ENCODE results near the gene KCNT2. TPM values are rescaled to one million over a fixed set of nuclear protein-coding genes. Genes with fewer than 3 reads are reported as not detected.

Gene KCNT2
- polyA plus RNA-seq, 6 donors from 2014 or later: not detected

GRCh38 chr1:196619721-196620120, 11.5 kb upstream of the KCNT2 start:
- DNase-seq (no peak), ATAC-seq (ENCODE audit: low read depth in 2 of 2) (no peak)
- H3K36me3 Mint-ChIP-seq: no peaks in the 10 kb centered on the region
- H3K27ac Mint-ChIP-seq: no peak overlapping the region
- H3K27me3 Mint-ChIP-seq: no peaks in the 10 kb centered on the region
- no peaks in the 10 kb centered on the region for H3K9me3 Mint-ChIP-seq
- no peaks in the 10 kb centered on the region for H3K4me1 Mint-ChIP-seq
- H3K4me3 Mint-ChIP-seq: no peak overlapping the region

- Mint-ChIP-seq H3K9me3 (peaks cover 0 to 13% (median 1%) of the 10 kb centered on the region in 7 donors), H3K27me3 (peaks cover 27 to 36% (median 33%) of the 10 kb centered on the region in 3 donors), H3K36me3 (no peaks in the 10 kb centered on the region), H3K4me3 (no peak overlapping the region), H3K4me1 (peaks cover 4 to 7% (median 5%) of the 10 kb centered on the region in 3 donors), H3K27ac (no peak overlapping the region)
- ATAC-seq (ENCODE audit: low read depth in 2 of 2) (no peak), DNase-seq (no peak)
These were observed 3.6 kb upstream of the KCNT2 start for GRCh38 chr1:196611873-196612272.

GRCh38 chr1:196609370-196609737, 1.1 kb upstream of the KCNT2 start:
- no peak overlapping the region for H3K4me3 Mint-ChIP-seq
- DNase-seq (no peak), ATAC-seq (ENCODE audit: low read depth in 2 of 2) (no peak)
- H3K36me3 Mint-ChIP-seq: no peaks in the 10 kb centered on the region
- H3K27me3 Mint-ChIP-seq: peaks cover 39 to 45% (median 41%) of the 10 kb centered on the region in 3 donors
- H3K27ac Mint-ChIP-seq: no peak overlapping the region
- peaks cover 4 to 7% (median 5%) of the 10 kb centered on the region in 3 donors for H3K4me1 Mint-ChIP-seq
- H3K9me3 Mint-ChIP-seq: peaks cover 0 to 10% (median 0%) of the 10 kb centered on the region in 7 donors

- H3K9me3 Mint-ChIP-seq: peaks cover 0 to 6% (median 0%) of the 10 kb centered on the region in 7 donors
- peaks cover 4 to 7% (median 5%) of the 10 kb centered on the region in 3 donors for H3K4me1 Mint-ChIP-seq
- ATAC-seq (ENCODE audit: low read depth in 2 of 2): no peak
- H3K27me3 Mint-ChIP-seq: peaks cover 39 to 45% (median 41%) of the 10 kb centered on the region in 3 donors
- H3K4me3 Mint-ChIP-seq: peak overlapping the region in 4 of 8 donors; percentile 35 to 79 (median 48)
- peak overlapping the region in 1 of 6 donors; percentile 46 for H3K27ac Mint-ChIP-seq
- no peaks in the 10 kb centered on the region for H3K36me3 Mint-ChIP-seq
- no peak for DNase-seq
These were observed 259 bp downstream of the KCNT2 start for GRCh38 chr1:196607981-196608380.

GRCh38 chr1:196603651-196604050, 4.6 kb downstream of the KCNT2 start:
- peaks cover 4 to 7% (median 5%) of the 10 kb centered on the region in 3 donors for H3K4me1 Mint-ChIP-seq
- ATAC-seq (ENCODE audit: low read depth in 2 of 2) (no peak), DNase-seq (no peak)
- H3K9me3 Mint-ChIP-seq: peaks cover 0 to 6% (median 0%) of the 10 kb centered on the region in 7 donors
- no peaks in the 10 kb centered on the region for H3K36me3 Mint-ChIP-seq
- no peak overlapping the region for H3K27ac Mint-ChIP-seq
- no peak overlapping the region for H3K4me3 Mint-ChIP-seq
- H3K27me3 Mint-ChIP-seq: peaks cover 20 to 28% (median 20%) of the 10 kb centered on the region in 3 donors

- Mint-ChIP-seq H3K36me3 (no peaks in the 10 kb centered on the region), H3K27ac (no peak overlapping the region), H3K4me1 (no peaks in the 10 kb centered on the region), H3K4me3 (no peak overlapping the region), H3K9me3 (peaks cover 0 to 2% (median 0%) of the 10 kb centered on the region in 7 donors), H3K27me3 (no peaks in the 10 kb centered on the region)
- no peak for ATAC-seq (ENCODE audit: low read depth in 2 of 2)
- no peak for DNase-seq
These were observed 9.1 kb downstream of the KCNT2 start for GRCh38 chr1:196598942-196599748.

- H3K9me3 Mint-ChIP-seq: peaks cover 0 to 1% (median 0%) of the 10 kb centered on the region in 7 donors
- H3K27me3 Mint-ChIP-seq: no peaks in the 10 kb centered on the region
- ATAC-seq (ENCODE audit: low read depth in 2 of 2) (no peak), DNase-seq (no peak)
- H3K27ac Mint-ChIP-seq: no peak overlapping the region
- no peak overlapping the region for H3K4me3 Mint-ChIP-seq
- H3K4me1 Mint-ChIP-seq: no peaks in the 10 kb centered on the region
- H3K36me3 Mint-ChIP-seq: no peaks in the 10 kb centered on the region
These were observed 13.5 kb downstream of the KCNT2 start for GRCh38 chr1:196594700-196595099.

- H3K4me3 Mint-ChIP-seq: no peak overlapping the region
- ATAC-seq (ENCODE audit: low read depth in 2 of 2) (no peak), DNase-seq (no peak)
- H3K27me3 Mint-ChIP-seq: no peaks in the 10 kb centered on the region
- no peaks in the 10 kb centered on the region for H3K9me3 Mint-ChIP-seq
- H3K4me1 Mint-ChIP-seq: no peaks in the 10 kb centered on the region
- H3K36me3 Mint-ChIP-seq: no peaks in the 10 kb centered on the region
- H3K27ac Mint-ChIP-seq: no peak overlapping the region
These were observed 14.3 kb downstream of the KCNT2 start for GRCh38 chr1:196593955-196594354.

- no peaks in the 10 kb centered on the region for H3K27me3 Mint-ChIP-seq
- no peaks in the 10 kb centered on the region for H3K9me3 Mint-ChIP-seq
- H3K4me3 Mint-ChIP-seq: no peak overlapping the region
- no peak for DNase-seq
- no peaks in the 10 kb centered on the region for H3K36me3 Mint-ChIP-seq
- no peak for ATAC-seq (ENCODE audit: low read depth in 2 of 2)
- no peaks in the 10 kb centered on the region for H3K4me1 Mint-ChIP-seq
- H3K27ac Mint-ChIP-seq: peak overlapping the region in 1 of 6 donors; percentile 27
These were observed 17.3 kb downstream of the KCNT2 start for GRCh38 chr1:196590959-196591358.

- Mint-ChIP-seq H3K4me3 (no peak overlapping the region), H3K27ac (no peak overlapping the region), H3K36me3 (no peaks in the 10 kb centered on the region), H3K9me3 (no peaks in the 10 kb centered on the region), H3K4me1 (no peaks in the 10 kb centered on the region), H3K27me3 (no peaks in the 10 kb centered on the region)
- ATAC-seq (ENCODE audit: low read depth in 2 of 2) (no peak), DNase-seq (no peak)
These were observed 18.1 kb downstream of the KCNT2 start for GRCh38 chr1:196590012-196590708.

GRCh38 chr1:196584696-196585095, 23.5 kb downstream of the KCNT2 start:
- Mint-ChIP-seq H3K27ac (no peak overlapping the region), H3K9me3 (peaks cover 0 to 5% (median 0%) of the 10 kb centered on the region in 7 donors), H3K4me1 (no peaks in the 10 kb centered on the region), H3K27me3 (no peaks in the 10 kb centered on the region), H3K36me3 (no peaks in the 10 kb centered on the region), H3K4me3 (no peak overlapping the region)
- no peak for DNase-seq
- ATAC-seq (ENCODE audit: low read depth in 2 of 2): no peak

- no peaks in the 10 kb centered on the region for H3K27me3 Mint-ChIP-seq
- no peak for ATAC-seq (ENCODE audit: low read depth in 2 of 2)
- H3K9me3 Mint-ChIP-seq: peaks cover 0 to 4% (median 0%) of the 10 kb centered on the region in 7 donors
These were observed 30.9 kb downstream of the KCNT2 start for GRCh38 chr1:196577386-196577785.

GRCh38 chr1:196573226-196573625, 35.0 kb downstream of the KCNT2 start:
- H3K36me3 Mint-ChIP-seq: no peaks in the 10 kb centered on the region
- ATAC-seq (ENCODE audit: low read depth in 2 of 2): no peak
- no peak overlapping the region for H3K4me3 Mint-ChIP-seq
- no peaks in the 10 kb centered on the region for H3K4me1 Mint-ChIP-seq
- no peaks in the 10 kb centered on the region for H3K27me3 Mint-ChIP-seq
- DNase-seq: no peak
- H3K9me3 Mint-ChIP-seq: peaks cover 0 to 7% (median 0%) of the 10 kb centered on the region in 7 donors
- no peak overlapping the region for H3K27ac Mint-ChIP-seq

More at GRCh38 chr1:196577386-196577785, 30.9 kb downstream of the KCNT2 start:
- Mint-ChIP-seq H3K4me3 (no peak overlapping the region), H3K27ac (no peak overlapping the region), H3K36me3 (no peaks in the 10 kb centered on the region), H3K4me1 (no peaks in the 10 kb centered on the region)
- DNase-seq: no peak

- Mint-ChIP-seq H3K9me3 (peaks cover 2 to 25% (median 5%) of the 10 kb centered on the region in 7 donors), H3K27ac (no peak overlapping the region), H3K36me3 (no peaks in the 10 kb centered on the region), H3K4me1 (no peaks in the 10 kb centered on the region), H3K27me3 (no peaks in the 10 kb centered on the region), H3K4me3 (no peak overlapping the region)
- ATAC-seq (ENCODE audit: low read depth in 2 of 2) (no peak), DNase-seq (no peak)
These were observed 41.0 kb downstream of the KCNT2 start for GRCh38 chr1:196567238-196567637.
